Measurements from ENCODE around the gene CNN2.
A peak's percentile ranks its signal among the peaks of the same experiment; 100 is the strongest.

The CNN2 gene

DNA sequence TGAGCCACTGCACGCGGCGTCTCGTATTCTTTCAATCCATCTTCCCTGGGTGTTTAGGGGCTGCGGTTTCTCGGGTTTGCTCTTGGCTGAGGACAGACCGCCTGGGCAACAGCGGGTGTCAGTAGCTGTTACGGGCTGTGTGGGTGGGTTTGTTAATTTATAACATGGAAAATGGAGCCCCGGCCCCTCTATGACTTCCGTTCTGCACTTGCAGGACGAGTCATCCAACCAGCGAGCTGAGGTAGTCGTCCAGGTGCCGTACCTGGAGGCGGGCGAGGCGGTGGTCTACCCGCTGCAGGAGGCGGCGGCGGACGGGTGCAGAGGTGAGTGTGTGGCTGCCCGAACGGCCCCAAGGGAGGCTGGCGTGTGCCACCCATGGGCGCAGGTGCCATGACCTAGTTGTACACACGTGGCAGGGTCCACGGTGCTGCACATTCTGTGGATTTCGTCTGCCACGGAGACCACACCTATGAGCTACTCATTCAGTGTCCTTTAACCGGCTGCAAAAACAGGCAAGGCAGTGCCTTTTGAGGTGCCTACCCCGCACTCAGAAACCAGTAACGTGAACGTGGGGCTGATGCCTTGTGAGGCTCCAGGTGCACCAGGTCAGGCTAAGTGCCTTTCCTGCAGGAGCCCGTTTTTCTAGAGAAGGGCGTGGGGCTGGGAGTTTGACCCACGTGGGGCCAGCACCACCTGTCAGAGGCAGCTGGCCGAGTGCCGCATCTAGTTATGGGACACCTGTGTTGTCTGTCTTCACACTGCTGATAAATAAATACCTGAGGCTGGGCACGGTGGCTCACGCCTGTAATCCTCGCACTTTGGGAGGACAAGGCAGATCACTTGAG lies 57.8 kb downstream of the CNN2 start:
- no peak for DNase-seq

DNA sequence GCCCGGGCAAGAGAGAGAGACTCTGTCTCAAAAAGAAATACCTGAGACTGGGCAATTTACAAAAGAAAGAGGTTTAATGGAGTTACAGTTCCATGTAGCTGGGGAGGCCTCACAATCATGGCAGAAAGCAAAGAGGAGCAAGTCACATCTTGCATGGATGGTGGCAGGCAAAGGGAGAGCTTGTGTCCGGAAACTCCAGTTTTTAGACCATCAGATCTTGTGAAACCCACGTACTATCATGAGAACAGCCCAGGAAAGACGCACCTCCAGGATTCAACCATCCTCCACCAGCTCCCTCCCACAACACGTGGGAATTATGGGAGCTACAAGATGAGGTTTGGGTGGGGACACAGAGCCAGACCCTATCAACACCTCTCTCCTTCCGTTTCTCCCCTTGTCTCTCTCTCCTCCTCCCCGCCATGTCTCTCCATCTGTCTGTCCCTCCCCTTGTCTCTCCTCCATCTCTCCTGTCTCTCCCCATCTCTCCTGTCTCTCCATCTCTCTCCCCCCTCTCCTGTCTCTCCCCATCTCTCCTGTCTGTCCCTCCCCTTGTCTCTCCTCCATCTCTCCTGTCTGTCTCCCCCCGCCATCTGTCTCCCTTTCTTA lies 58.7 kb downstream of the CNN2 start:
- DNase-seq, result no peak

DNA sequence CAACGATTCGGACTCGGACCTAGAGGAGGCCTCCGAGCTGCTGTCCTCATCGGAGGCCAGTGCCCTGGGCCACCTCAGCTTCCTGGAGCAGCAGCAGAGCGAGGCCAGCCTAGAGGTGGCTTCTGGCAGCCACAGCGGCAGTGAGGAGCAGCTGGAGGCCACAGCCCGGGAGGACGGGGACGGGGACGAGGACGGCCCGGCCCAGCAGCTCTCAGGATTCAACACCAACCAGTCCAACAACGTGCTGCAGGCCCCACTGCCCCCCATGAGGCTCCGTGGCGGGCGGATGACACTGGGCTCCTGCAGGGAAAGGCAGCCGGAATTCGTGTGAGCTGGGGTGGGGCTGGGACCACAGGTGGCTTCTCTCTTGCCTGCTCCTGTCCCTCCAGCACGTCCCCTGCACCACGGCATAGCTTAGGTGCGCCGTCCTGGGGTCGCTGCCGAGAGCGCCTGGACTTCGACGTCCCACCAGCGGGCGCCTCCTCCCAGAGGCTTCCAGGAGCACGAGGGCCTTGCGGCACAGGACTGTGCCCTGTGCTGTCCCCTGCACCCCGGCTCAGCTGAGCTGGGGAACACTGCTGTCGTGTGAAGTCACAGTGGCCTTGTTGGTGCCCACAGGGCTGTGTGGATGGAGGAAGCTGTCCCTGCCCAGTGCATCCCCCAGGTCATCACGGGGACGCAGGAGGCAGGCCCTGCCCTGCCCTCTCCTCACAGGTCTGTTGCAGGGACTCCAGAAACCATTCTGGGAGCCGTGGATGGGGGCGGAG lies 59.5 kb downstream of the CNN2 start:
- no peak for DNase-seq

DNA sequence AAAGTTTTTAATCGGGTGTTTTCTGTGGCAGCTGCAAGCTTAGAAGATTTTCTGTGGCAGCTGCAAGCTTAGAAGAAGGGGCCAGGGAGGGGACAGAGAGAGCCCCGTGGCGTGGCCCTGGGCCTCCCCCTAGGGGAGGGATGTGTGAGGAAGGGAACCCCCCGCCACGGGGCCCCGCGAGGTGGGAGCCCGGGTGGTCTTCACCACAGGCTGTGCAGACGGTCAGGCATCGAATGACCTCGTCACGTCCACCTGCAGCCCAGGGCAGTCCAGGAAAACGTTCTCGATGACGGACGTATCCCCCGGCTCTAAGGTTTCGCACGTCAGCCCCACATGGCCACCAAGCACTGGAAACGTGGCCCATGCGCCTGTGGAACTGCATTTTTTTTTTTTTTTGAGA lies 60.2 kb downstream of the CNN2 start:
- no peak for DNase-seq

DNA sequence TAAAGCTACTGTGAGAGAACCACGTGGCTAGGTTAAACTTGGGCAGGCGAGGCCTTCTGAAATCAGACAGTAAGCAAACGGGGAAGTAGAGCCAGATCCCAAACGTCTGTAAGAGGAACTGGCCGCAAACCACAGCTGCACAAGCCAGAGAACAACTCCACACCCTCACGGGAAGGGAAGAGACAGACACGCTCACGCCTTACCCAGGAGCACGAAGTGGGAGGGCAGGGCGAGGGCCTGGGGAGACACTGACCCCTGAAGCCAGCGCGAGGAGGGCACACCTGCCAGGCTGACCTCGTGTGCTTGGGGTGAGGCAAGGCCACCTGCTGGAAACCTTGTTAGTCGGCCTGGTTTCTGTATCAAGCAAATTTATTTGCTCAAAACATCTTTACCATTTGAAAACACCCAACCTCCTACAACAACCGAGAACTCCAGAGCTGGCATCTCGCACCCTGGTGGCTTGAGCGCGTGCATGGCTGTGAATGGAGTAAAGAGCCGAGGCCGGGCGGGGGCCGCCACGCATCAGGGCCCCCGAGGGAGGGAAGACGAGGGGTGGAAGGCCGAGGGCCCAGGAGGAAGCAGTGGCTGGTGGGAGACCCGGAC lies 61.5 kb downstream of the CNN2 start:
- peak; percentile 34 for DNase-seq

DNA sequence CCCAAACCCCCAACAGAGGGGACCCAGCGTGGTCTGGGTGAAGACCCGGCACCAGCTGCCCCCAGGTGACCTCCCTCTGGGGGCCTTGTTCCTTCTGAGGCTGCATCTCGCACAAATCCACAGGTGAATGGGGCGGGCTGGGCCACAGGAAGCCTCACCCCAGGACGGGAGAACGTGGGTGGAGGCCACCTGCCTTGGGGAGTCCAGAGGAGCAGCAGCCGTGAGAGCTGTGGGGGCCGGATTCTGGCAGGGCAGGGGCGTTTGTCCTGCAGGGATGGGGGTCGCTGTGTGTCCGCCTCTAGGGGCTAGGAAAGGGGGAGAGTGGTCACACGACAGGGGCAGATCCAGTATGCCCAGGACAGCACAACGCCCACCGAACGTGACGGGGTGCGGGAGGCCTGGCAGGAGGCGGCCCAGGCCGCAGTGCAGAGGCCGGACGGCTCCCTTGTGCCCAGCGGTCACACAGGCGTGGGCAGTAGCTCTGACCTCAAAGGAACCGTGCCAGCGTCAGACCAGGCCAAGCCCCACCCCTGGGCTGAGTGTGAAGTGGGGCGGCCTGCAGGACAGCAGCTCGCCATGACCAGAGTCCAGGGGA lies 62.1 kb downstream of the CNN2 start:
- DNase-seq, result no peak

All from activated effector memory CD4-positive, alpha-beta T cell treated with Interleukin-2 at 50 U/mL for 16 hours (primary cell).